Muscle of arm (tissue), 12 donors: ENCODE measurements around the gene ZFAND2A. TPM values are rescaled to one million over a fixed set of nuclear protein-coding genes. Genes with fewer than 3 reads are reported as not detected.
"Not testable (repeated sequence)": the region's sequence is repeated elsewhere in the genome, so short reads cannot be mapped to it uniquely, and the experiment has no call there.

Experiments
- DNase-seq: peaks from one replicate; pipeline ENCODE4 v3.0.0-alpha.2; 2013
- polyA plus RNA-seq, 12 donors: library from polyadenylated mRNA; unstranded; fragments of 120-200 nt; gene quantifications; one replicate each; pipeline ENCODE4 v1.2.1, GENCODE V29; 2013; ENCODE audit not compliant: insufficient read length in 12 of 12

ZFAND2A gene
- polyA plus RNA-seq, 12 donors = 10.9 to 22.4 (median 14.1) TPM; not detected in 1

- DNase-seq = no peak
Measured at GRCh38 chr7:1154172-1154739, 5.7 kb downstream of the ZFAND2A start.

GRCh38 chr7:1152492-1152891 is 7.5 kb downstream of the ZFAND2A start:
- no peak for DNase-seq

DNA sequence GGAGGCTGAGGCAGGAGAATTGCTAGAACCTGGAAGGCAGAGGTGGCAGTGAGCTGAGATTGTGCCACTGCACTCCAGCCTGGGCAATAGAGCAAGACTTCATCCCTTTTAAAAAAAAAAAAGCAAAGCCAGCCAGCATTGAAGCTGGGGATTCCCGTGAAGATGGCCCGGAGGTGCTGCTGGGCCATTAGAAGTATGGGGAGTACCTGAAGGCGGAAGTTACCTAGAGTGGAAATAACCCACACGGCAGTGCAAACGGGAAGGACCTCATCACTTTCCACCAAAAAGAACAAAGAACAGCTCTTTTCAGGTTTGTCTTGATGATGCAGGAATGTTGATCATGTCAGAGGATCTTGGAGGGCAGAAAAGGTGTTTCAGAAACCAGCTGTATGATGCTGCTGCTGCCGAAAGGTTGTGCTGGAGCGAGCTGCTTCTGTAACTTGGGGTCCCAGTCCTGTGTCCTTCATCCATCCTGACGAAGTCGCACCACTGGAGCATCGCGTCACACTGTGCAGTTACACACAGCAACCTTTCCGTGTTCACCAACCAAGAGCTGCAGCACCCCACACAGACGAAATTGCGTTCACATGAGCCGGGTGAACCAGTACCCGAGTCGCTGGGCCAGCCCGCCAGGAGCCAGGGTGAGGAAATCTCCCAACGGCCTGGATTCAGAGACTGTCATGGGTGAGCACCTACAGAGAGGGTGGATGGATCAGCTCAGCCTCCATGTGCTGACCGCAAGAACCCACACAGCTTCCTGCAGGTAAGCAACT is 8.2 kb downstream of the ZFAND2A start:
- DNase-seq = no peak

DNA sequence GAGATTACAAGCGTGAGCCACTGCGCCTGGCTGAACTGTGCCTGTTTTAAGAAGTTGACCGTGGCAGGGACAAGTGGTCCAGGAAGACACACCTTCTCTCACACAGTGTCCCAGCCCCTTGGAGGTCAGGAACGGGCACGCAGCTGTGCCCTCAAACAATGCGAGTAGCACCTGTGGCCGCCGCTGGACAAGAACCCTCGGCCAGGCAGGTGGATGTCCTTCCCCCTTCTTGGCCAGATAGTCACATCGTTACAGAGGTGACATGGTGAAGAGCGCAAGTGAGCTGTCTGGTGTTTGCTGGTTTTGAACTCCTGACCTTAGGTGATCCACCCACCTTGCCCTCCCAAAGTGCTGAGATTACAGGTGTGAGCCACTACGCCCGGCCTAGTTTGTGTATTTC is 8.8 kb downstream of the ZFAND2A start:
- no peak for DNase-seq

GRCh38 chr7:1150400-1151002 is 9.5 kb downstream of the ZFAND2A start:
- no peak for DNase-seq

- no peak for DNase-seq
Measured at GRCh38 chr7:1149351-1149794, 10.6 kb downstream of the ZFAND2A start.

DNA sequence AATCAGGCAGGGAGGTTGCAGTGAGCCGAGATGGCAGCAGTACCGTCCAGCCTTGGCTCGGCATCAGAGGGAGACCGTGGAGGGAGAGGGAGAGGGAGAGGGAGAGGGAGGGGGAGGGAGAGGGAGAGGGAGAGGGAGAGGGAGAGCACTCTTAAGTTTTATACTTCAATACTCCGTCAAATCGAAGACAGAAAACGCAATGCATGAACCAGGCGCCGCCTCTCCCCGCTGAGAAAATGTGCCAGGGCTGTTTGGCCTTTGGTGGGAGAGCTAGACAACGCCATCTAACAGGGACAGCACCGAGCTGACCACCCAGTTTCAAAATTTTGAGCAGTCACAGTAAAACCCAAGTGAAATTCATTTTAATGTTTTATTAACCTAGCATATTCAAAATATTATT is 12.1 kb downstream of the ZFAND2A start:
- DNase-seq = not testable (repeated sequence)

DNA sequence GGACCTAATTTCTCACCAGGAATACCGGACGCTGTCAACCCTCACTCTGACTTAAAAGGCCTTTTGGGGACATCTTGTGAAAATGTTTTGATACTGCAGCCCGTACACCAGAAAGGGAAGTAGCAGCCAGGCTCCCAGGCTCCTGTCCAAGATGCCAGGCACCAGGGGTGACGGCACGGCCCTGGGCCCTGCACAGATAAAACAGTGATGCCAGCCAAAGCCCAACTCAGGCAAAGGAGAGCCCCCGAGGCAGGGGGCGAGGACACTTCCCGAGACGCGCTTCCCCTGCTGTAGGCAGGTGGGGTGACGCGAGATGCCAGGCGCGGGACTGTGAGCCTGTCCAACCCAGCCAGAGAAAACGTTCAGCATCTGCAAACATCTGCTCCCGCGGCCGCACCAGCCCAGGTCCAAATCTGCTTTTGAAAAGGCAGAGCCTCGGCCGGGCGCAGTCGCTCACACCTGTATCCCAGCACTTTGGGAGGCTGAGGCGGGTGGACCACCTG is 15.7 kb downstream of the ZFAND2A start:
- no peak for DNase-seq

GRCh38 chr7:1143031-1143430 is 17.0 kb downstream of the ZFAND2A start:
- DNase-seq = not testable (repeated sequence)

DNA sequence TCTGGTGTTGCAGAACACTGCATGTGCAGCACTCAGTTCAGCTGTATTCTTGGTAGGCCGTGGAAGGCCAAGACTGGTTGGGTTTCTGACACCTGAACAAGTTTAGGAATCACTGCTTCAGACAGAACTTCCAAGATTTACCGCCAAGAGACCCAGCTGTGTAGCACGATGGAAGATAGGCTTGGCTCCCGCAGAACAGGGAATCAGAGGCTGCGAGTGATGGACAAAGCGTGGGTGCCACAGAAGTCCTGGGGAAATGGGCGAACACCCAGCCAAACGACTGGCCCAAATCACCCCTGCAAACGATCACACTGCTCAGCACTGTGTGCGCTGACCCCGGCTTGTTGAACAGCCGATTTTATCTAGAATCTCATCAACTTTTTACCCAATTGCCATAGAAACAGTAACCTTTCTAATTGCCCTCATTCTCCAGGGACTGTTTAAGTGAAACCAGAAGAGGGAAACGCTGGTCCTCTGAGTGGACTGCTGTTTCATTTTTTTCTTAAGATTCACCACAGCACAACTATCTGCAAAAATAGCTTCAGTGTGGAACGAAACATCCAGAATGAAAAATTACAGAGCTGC is 17.9 kb downstream of the ZFAND2A start:
- DNase-seq = no peak

DNA sequence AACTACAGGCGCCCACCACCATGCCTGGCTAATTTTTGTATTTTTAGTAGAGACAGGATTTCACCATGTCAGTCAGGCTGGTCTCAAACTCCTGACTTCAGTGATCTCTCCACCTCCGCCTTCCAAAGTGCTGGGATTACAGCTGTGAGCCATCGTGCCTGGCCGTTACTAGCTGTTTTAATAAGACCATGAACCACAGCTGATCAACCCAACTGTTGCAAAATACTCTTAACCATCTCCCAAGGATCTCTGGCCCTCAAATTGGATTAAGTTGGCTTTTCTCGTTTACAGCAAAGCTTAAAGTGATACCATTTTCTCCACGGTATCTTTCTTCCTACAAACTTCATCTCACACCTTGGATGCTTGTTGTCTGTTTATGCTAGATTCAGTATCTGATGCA is 18.3 kb downstream of the ZFAND2A start:
- DNase-seq = no peak

DNA sequence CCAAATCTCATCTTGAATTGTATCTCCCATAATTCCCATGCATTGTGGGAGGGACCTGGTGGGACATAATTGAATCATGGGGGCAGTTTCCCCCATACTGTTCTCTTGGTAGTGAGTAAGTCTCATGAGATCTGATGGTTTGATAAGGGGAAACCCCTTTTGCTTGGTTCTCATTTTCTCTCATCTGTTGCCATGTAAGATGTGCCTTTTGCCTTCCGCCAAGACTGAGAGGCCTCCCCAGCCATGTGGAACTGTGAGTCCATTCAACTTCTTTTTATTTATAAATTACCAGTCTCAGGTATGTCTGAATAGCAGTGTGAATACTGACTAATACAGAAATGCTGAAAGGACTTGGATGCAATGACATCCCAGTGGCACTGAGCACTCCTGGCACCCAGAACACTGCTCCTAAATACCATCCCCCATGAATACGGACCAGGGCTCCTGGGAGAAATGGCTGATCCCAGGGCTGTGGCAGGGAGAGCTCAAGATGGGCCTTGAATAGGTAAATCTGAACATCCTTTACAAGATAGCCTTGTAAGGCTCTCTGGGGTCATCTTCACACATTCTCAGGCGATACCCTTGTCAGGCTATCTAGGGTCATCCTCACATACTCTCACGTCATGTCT is 19.4 kb downstream of the ZFAND2A start:
- no peak for DNase-seq

DNA sequence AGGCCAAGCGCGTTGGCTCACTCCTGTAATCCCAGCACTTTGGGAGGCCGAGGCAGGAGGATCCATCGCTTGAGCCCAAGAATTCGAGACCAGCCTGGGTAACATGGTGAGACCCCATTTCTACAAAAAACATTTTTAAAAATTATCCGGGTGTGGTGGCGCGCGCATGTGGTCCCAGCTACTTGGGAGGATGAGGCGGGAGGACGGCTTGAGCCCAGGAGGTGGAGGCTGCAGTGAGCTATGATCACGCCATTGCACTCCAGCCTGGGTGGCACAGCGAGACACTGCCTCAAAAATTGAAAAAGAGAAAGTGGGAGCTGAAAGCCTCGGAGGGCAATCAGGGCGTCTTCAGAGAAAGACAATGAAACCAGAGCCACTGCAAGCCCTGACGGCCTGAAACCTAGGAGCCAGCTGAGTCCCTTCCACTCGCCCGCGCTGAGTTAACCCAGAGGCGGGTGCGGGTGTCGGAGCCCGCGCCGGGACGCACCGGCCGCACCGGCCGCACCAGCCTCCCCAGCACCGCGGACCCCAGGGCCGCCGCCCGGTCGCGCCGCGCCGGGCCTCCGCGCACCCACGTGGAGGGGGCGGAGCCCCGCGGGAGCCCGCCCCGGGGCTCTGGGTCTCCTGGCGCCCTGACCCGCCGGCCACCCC is 22.4 kb downstream of the ZFAND2A start:
- no peak for DNase-seq

DNA sequence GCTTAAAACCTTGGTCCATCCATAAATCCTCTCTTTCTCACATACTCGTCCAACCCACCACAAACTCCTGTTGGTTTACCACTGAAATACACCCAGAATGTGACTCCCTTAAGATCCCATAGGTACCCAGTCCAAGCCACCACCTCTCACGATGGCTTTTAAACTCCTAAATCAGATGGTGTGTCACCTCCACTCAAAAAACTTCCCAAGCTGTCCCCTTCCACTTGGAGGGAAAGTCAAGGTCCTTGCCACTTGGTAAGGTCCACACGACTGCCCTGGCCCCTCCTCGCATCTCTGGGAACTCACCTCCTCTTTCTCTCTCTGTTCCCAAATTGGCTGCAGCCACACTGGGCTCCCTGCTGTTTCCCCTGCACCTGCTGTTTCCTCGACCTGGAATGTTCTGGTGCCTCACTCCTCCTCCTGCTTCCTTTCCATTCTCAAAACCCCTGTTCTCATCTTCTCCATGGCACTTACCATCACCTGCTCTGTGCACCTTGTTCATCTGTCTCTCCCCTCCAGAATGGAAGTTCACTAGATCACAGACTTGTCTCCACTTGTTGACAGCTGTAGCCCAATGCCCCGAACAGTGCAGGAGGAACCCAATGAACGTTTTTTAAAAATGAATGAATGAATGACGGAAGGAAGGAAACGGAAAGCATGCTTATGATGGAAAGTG is 23.0 kb downstream of the ZFAND2A start:
- DNase-seq = no peak

DNA sequence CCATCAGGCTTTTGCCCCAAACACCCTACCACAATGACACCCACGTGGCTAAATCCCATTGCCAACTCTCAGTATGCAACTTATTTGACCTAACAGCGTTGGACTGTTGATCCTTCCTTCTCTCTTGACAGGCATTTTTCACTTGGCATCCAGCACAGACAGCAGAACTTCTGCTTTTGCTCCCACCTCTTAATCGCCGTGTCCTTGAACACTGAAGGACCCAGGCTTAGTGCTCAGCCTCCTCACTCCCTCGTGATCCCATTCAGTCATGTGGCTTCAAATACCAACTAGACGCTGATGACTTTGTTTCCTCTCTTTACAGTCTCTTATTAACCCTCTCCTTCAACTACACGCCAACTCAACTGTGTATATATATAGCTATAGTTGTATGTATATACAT is 25.0 kb downstream of the ZFAND2A start:
- no peak for DNase-seq

DNA sequence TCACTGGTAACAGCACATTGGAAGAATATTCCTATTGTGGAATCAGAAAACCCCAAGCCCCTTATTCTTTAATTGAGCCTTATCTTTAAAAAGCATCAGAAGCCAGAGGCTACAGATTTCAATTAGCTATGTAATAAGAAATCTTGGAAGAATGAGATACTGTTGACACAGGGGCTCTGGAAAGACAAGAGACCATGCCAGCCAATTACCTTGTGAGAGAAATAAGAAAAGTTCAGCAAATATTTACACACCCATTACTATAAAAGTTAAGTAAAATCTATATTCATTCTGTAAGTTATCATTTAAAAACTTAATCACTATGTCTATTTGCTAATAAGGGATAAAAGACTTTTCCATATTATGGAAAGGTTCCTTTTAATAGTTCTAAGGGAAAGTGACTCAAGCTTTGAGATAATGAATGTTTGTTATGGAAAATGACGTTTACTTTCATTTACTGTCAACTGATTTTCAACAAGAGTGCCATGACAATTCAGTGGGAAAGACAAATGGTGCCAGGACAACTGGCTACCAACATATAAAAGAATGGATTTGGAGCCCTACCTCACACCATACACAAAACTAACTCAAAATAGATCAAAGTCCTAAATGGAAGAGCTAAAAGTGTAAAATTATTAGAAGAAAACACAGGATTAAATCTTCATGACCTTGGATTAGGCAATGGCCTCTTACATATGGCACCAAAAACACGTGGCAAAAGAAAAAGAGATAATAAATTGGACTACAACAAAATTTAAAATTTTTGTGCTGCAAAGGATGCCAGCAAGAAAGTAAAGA is 28.3 kb downstream of the ZFAND2A start:
- DNase-seq = no peak

DNA sequence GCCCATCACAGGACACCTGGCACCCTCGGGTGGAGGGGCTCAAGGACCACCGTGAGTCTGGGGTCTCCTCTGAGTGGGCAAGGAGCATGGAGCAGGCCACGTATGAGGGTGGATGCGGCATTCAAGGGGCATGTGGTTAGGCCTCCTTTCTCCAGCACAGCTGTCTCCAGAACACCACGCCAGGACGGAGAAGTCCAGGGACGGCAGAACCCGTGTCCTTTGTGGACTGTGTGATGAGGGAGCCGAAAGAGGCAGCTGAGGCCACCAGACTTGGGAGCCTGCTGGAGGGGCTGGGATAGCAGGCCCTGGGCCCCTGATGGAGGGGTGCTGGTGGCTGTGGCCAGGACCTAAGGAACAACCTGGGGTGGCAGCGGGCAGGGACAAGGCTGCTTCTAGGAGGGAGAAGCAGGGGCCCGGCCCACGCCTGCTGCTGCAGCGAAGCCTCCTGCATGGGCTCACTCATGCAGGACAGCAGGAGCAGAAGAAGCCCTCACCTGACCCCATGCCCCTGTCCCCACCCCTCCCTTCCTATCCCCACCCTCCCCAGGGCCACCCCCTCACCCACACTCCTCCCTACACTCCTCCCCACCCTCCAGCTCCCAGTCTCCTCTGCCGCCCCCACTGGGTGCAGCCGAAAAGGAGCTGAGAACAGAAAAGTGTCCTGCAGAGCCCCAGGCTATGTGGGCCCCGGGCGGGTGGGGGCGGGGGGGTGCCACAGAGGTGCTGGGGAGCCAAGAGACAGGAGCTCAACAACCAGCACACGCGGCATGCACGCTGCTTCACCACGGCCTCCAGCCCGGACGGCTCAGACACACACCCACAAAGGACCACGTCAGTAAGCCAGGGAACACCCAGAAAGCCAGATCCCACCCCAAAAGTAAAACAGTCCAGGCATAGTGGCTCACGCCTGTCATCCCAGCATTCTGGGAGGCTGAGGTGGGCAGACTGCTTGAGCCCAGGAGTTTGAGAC is 29.7 kb downstream of the ZFAND2A start:
- DNase-seq = no peak

- no peak for DNase-seq
Measured at GRCh38 chr7:1129431-1129830, 30.6 kb downstream of the ZFAND2A start.

DNA sequence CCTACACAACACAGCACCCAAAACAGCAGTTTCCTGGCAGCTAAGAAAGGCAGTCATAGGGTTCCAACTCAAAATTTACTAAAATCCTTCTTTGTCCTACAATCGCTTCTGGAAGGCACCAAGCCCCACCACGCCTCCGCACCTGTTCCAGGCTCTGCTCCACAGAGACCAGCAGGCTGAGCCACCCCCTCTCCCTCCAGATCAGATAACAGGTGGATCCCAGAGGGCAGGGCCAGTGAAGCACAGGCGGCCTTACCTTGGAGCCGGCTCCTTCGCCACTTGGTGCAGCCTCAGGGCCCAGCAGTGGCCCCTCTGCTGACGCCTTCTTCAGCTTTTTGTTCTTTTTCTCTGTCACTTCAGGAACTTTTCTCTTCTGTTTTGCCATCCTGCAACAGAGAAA is 33.0 kb downstream of the ZFAND2A start:
- no peak for DNase-seq
